Cardiac muscle cell (in vitro differentiated cells and primary cell): Measurements from ENCODE around the gene PTBP3. TPM values are rescaled to one million over a fixed set of nuclear protein-coding genes. Genes with fewer than 3 reads are reported as not detected.

ENCODE experiments used
- DNase-seq, 2 donors: peaks; one replicate each; pipeline versions ENCODE4 v3.0.0 to v3.0.0-alpha.2; 2010 to 2017; ENCODE audit warnings: low read depth in 1 of 2, low spot score in 1 of 2
- H3K27ac ChIP-seq: fragments of 200-600 bp; sonication (generic); 2 replicates; pipeline ENCODE4 v1.5.1; 2016
- H3K27me3 ChIP-seq: fragments of 200-600 bp; sonication (generic); 2 replicates; pipeline ENCODE4 v1.6.0; 2016; ENCODE audit warnings: control low read depth
- H3K36me3 ChIP-seq: fragments of 200-600 bp; sonication (generic); 2 replicates; pipeline ENCODE4 v1.5.1; 2016; ENCODE audit warnings: control low read depth
- H3K4me1 ChIP-seq: fragments of 200-600 bp; sonication (generic); 2 replicates; pipeline ENCODE4 v1.8.1; 2017; ENCODE audit warnings: low read depth, mild to moderate bottlenecking, mixed run types
- H3K4me3 ChIP-seq: fragments of 200-600 bp; sonication (generic); 2 replicates; pipeline ENCODE4 v1.5.1; 2016; ENCODE audit warnings: mild to moderate bottlenecking
- H3K9me3 ChIP-seq: fragments of 200-600 bp; sonication (generic); 2 replicates; pipeline ENCODE4 v1.5.1; 2017; ENCODE audit warnings: low read depth, mild to moderate bottlenecking, control low read depth
- CTCF ChIP-seq: IDR thresholded peaks from 2 replicates; pipeline ENCODE4 v1.5.1; 2012; ENCODE audit warnings: low read depth, mild to moderate bottlenecking, low read length
- polyA plus RNA-seq: library from polyadenylated mRNA; unstranded; fragments of >200 nt; fragmentation: Nextera tagmentation; extraction: Ambion mirVana; gene quantifications from 2 replicates; pipeline ENCODE4 v1.2.1, GENCODE V29; 2016
- total RNA-seq: library from RNA; depleted of rRNA; stranded (reverse); fragments of >200 nt; gene quantifications from 2 replicates; pipeline ENCODE4 v1.2.3, GENCODE V29; 2016

PTBP3 gene
- total RNA-seq (9.9 and 15.5 TPM in 2 replicates), polyA plus RNA-seq (6.2 and 13.3 TPM in 2 replicates)

GRCh38 chr9:112332977-112333638, at the start of gene PTBP3:
Gene PTBP3 (minus strand): TSS chr9:112333619. CDS start chr9:112297865, 35,754 bp downstream.
- DNase-seq = peak; percentile 81 to 84
- H3K4me1 ChIP-seq = peaks cover 3% of the 10 kb centered on the region
- H3K27me3 ChIP-seq = no peaks in the 10 kb centered on the region
- peak within 1 kb of the TSS; percentile 89 for H3K27ac ChIP-seq
- H3K36me3 ChIP-seq = no peaks in the 10 kb centered on the region
- H3K9me3 ChIP-seq = no peaks in the 10 kb centered on the region
- TF ChIP-seq CTCF = no peak
- peak within 1 kb of the TSS; percentile 77 for H3K4me3 ChIP-seq

GRCh38 chr9:112382501-112383364, 49.3 kb upstream of the PTBP3 start:
- no peaks in the 10 kb centered on the region for H3K9me3 ChIP-seq
- peak in 1 of 2 donors; percentile 19 for DNase-seq
- H3K27me3 ChIP-seq = no peaks in the 10 kb centered on the region
- peaks cover 8% of the 10 kb centered on the region for H3K4me1 ChIP-seq
- no peak for TF ChIP-seq CTCF
- H3K27ac ChIP-seq = no peak overlapping the region
- no peak overlapping the region for H3K4me3 ChIP-seq
- H3K36me3 ChIP-seq = no peaks in the 10 kb centered on the region

GRCh38 chr9:112382066-112382465, 48.6 kb upstream of the PTBP3 start:
- Histone ChIP-seq H3K4me3 (no peak overlapping the region), H3K27me3 (no peaks in the 10 kb centered on the region), H3K36me3 (no peaks in the 10 kb centered on the region), H3K9me3 (no peaks in the 10 kb centered on the region), H3K27ac (peak overlapping the region; percentile 98), H3K4me1 (peaks cover 8% of the 10 kb centered on the region)
- DNase-seq = no peak
- TF ChIP-seq CTCF = no peak

- Histone ChIP-seq H3K36me3 (no peaks in the 10 kb centered on the region), H3K9me3 (no peaks in the 10 kb centered on the region), H3K4me1 (peaks cover 8% of the 10 kb centered on the region), H3K27ac (peak overlapping the region; percentile 98), H3K27me3 (no peaks in the 10 kb centered on the region), H3K4me3 (peak overlapping the region; percentile 46)
- peak; percentile 32 to 51 for DNase-seq
- no peak for TF ChIP-seq CTCF
Measured at GRCh38 chr9:112380825-112381221, 47.4 kb upstream of the PTBP3 start.

- no peaks in the 10 kb centered on the region for H3K36me3 ChIP-seq
Measured at GRCh38 chr9:112380102-112380824, 46.8 kb upstream of the PTBP3 start, which contains the start of gene HSDL2. Gene HSDL2 (plus strand): TSS chr9:112380108. CDS start chr9:112380164, 56 bp downstream.

More at GRCh38 chr9:112380102-112380824, 46.8 kb upstream of the PTBP3 start, which contains the start of gene HSDL2:
- no peak for TF ChIP-seq CTCF
- Histone ChIP-seq H3K4me1 (peaks cover 8% of the 10 kb centered on the region), H3K27ac (peak within 1 kb of the TSS; percentile 98), H3K9me3 (no peaks in the 10 kb centered on the region), H3K27me3 (no peaks in the 10 kb centered on the region), H3K4me3 (peak within 1 kb of the TSS; percentile 46)
- peak in 1 of 2 donors; percentile 60 for DNase-seq
